Mesodermal cell (in vitro differentiated cells): Measurements from ENCODE around the gene SPINK5.

Experiments
- H3K27ac ChIP-seq: 2 replicates; pipeline ENCODE4 v1.7.0; 2013; ENCODE audit warnings: mild to moderate bottlenecking, low read depth, low read length, moderate library complexity; ENCODE audit not compliant: severe bottlenecking
- H3K36me3 ChIP-seq: 2 replicates; pipeline ENCODE4 v1.7.1; 2013; ENCODE audit warnings: mild to moderate bottlenecking, low read length, moderate library complexity; ENCODE audit not compliant: control insufficient read depth, insufficient read depth
- H3K4me1 ChIP-seq: one replicate; pipeline ENCODE4 v1.7.1; 2013; ENCODE audit warnings: mild to moderate bottlenecking, low read length; ENCODE audit not compliant: insufficient read depth, control insufficient read depth, poor library complexity, severe bottlenecking
- H3K4me3 ChIP-seq: 2 replicates; pipeline ENCODE4 v1.7.0; 2013; ENCODE audit warnings: low read length, control low read depth, mild to moderate bottlenecking; ENCODE audit not compliant: insufficient read depth, poor library complexity, severe bottlenecking; ENCODE audit errors: extremely low read depth
- H3K9me3 ChIP-seq: 2 replicates; pipeline ENCODE4 v1.7.1; 2013; ENCODE audit warnings: mild to moderate bottlenecking, low read length, moderate library complexity; ENCODE audit not compliant: control insufficient read depth
- WGBS, 2 experiments: methylation state at CpG; one replicate each; pipeline ENCODE4 v1.1.5; 2013; ENCODE audit warnings: missing lambda C conversion rate in 2 of 2; ENCODE audit not compliant: insufficient coverage in 2 of 2; 5-methylcytosine and 5-hydroxymethylcytosine counted together

Gene SPINK5

DNA sequence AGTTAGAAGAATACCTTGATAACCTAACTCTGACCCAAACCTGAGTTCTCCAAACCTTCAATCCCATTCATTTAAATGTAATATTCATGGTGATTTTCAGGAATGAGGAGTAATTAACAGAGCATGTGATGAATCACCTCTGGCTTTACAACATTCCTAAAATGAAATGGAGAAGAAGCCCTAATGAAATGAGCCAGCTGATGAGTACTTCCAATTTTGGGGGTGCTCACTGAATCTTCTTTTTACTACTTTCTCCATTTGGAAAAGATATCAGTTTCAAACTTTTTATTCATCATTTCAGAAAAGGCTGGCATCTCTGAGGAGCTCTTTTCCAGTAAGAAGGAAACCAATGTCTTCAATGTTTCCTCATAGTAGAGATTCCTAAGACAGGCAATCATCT is 2.9 kb upstream of the SPINK5 start:
- Histone ChIP-seq H3K36me3 (no peaks in the 10 kb centered on the region), H3K27ac (no peak overlapping the region), H3K4me1 (no peaks in the 10 kb centered on the region), H3K4me3 (no peak overlapping the region), H3K9me3 (peaks cover 5% of the 10 kb centered on the region)

GRCh38 chr5:148070621-148071020 is 6.8 kb downstream of the SPINK5 start:
- WGBS, 2 experiments = 100% methylated on average over 1 of the region's 1 CpG; no CpG with 5 or more reads in 1 of the 2 experiments

DNA sequence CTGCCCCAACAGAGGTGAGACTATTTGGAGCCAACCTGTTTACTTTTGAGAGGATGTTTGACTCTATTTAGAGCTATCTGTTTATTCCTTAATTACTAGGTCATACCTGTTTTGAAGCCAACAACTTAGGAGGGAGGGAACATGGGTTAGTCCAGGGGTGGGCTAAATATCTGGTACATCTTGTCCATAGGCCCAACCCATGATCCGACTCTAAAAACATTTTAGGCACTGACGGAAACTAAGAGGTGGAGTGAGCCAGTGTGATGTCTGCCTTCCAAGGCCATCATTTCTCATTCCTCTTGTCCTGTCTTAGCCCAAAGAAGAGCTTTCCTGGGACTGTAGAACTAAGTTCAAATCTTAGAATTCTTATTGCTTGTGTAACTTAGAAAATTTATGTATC is 8.4 kb downstream of the SPINK5 start:
- no peak overlapping the region for H3K27ac ChIP-seq
- no peaks in the 10 kb centered on the region for H3K36me3 ChIP-seq
- 100% methylated on average over 2 of the region's 2 CpGs; no CpG with 5 or more reads in 1 of the 2 experiments for WGBS, 2 experiments
- no peak overlapping the region for H3K4me3 ChIP-seq
- no peaks in the 10 kb centered on the region for H3K4me1 ChIP-seq
- no peaks in the 10 kb centered on the region for H3K9me3 ChIP-seq

More at GRCh38 chr5:148070621-148071020, 6.8 kb downstream of the SPINK5 start:
- Histone ChIP-seq H3K27ac (no peak overlapping the region), H3K4me1 (no peaks in the 10 kb centered on the region), H3K9me3 (no peaks in the 10 kb centered on the region), H3K36me3 (no peaks in the 10 kb centered on the region), H3K4me3 (no peak overlapping the region)

DNA sequence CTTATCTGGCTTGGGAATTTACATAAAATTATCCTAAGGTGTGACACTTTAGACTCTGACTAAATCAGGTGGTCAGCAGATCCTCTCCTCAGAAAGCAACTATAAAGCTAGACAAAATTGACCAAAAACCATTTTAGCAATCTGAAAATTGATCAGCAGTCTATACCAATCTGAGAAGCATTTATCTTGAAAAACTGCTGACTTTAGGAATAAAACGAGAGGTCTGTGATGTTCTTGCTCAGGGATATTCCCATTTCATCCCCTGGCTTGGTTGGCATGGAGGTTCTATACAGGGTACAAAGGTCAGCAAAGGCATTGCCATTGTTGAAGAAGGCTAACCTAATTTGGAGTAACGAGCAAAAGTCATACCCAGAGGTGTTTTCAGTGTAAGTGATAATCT is 11.7 kb downstream of the SPINK5 start:
- Histone ChIP-seq H3K4me1 (no peaks in the 10 kb centered on the region), H3K4me3 (no peak overlapping the region), H3K9me3 (no peaks in the 10 kb centered on the region), H3K36me3 (no peaks in the 10 kb centered on the region), H3K27ac (no peak overlapping the region)
- 91 to 94% methylated on average over 1 to 2 of the region's 2 CpGs for WGBS, 2 experiments

DNA sequence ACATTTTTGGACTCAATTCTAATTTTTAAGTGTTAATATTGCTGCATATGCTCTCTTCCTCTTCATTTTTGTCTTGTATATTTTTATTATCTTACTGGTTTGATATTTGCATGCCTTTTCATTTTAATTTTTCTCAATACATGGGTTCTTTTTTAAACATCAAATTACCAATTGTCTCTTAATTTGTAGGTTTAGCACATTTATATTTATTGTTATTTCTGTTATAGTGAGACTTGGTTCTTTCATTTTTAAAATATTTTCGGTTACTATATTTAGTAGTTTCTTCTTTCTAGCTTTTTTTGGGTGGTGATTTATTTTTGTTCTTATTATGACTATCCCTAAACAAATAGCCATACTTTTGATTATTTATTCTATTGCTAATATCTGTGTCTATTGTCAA is 19.4 kb downstream of the SPINK5 start:
- Histone ChIP-seq H3K36me3 (no peaks in the 10 kb centered on the region), H3K9me3 (no peaks in the 10 kb centered on the region), H3K27ac (no peak overlapping the region), H3K4me3 (no peak overlapping the region), H3K4me1 (no peaks in the 10 kb centered on the region)
- no CpG with 5 or more reads among the region's 1 CpG for WGBS, 2 experiments

DNA sequence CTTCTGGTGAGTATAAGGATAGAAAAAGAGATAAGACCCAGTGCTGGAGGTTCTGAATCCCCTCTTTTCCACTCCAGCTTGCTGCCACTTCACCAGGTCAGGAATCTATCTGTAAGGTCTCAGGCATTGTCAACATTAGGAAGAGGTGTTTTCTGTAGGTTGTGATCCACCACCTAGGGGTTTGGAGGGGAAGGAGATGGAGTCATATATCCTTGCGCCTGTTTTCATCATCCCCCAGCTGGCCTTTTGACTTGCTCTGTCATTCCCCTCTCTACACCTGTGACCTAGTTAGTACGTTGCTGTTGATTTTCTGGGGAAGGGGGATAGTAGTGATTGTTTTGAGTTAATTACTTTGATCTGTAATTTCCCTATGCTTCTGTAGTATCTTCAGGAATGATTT is 20.5 kb downstream of the SPINK5 start:
- no peak overlapping the region for H3K4me3 ChIP-seq
- no peaks in the 10 kb centered on the region for H3K9me3 ChIP-seq
- no CpG with 5 or more reads among the region's 2 CpGs for WGBS, 2 experiments
- H3K4me1 ChIP-seq = no peaks in the 10 kb centered on the region
- H3K27ac ChIP-seq = no peak overlapping the region
- no peaks in the 10 kb centered on the region for H3K36me3 ChIP-seq

DNA sequence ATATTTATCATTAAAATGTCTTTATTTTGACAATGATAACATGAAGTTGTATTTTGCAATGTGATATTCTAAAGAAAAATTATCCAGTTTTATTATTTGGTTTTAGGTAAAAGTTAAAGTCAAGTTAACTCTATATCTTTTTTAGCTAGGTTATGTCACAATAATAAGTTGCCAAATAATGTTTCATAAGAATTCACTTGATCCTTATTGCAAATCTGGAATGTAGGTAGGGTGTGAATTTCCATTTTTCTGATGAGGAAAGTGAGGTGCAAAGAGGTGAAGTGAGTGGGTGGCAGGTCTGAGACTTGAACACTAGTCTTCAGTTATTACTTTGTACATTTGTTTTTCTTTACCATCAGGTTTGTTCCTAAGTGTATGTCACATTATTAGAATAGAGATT is 21.5 kb downstream of the SPINK5 start:
- Histone ChIP-seq H3K4me3 (no peak overlapping the region), H3K27ac (no peak overlapping the region)

DNA sequence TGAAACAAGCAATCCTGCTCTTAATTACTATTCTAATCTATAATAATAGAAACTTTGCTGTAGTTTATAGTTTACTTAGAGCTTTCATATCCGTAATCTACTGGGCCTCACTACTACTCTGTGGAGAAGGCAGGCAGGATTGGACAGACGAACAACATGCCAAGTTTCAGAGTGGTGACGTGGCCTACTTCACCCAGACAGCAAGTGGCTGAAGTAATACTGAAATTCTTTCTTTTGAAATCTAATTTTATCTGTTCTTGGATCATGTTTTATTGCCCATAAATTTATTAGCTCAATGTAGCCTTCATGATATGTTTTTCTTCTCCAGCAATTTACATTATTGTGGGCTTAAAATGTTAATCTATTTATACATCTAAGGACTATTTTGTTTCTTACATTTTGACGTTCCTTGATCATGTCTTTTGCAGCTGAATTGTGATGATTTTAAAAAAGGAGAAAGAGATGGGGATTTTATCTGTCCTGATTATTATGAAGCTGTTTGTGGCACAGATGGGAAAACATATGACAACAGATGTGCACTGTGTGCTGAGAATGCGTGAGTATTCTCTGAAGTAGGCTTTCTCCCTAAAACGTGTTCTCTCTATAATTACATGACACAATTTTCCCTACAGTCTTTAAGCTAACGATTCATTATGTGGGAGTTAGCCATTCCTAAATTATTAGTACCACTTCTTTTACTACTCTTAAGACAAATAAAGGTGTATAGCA is 22.4 kb downstream of the SPINK5 start:
- Histone ChIP-seq H3K4me1 (peaks cover 8% of the 10 kb centered on the region), H3K27ac (no peak overlapping the region), H3K9me3 (no peaks in the 10 kb centered on the region), H3K36me3 (no peaks in the 10 kb centered on the region), H3K4me3 (no peak overlapping the region)
- WGBS, 2 experiments = 74 to 80% methylated on average over 1 to 4 of the region's 7 CpGs

More for the DNA sequence above, 21.5 kb downstream of the SPINK5 start:
- Histone ChIP-seq H3K36me3 (no peaks in the 10 kb centered on the region), H3K4me1 (peaks cover under 1% of the 10 kb centered on the region), H3K9me3 (no peaks in the 10 kb centered on the region)

DNA sequence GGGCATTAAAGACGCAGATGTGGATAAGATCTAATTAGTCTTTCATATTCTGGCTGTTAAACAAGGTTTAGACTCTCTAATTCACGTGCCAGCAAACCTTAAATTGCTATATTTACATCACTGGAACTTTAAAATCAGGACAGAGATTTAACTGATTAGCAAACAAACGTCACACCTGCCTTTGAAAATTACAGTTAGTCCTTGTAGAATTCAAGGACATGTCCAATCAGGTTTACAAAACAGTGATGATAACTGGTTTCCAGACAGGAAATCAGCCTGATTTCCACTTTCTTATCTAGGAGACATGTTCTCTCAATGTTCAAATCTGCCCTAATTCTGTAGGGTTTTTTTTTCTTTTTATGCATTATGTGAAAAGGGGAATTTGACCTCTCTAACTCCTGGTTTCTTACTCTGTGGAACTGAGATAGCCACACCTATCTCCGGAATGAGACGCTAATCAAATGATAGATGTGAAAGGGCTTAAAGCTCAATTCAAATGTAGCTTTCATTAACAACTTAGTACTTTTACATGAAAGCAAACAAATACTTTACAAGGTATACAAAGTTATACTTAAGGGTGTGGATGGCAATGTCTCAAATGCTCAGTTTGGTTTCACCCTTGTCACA is 26.5 kb downstream of the SPINK5 start:
- H3K27ac ChIP-seq = no peak overlapping the region
- 75 to 87% methylated on average over 1 to 3 of the region's 5 CpGs for WGBS, 2 experiments
- no peak overlapping the region for H3K4me3 ChIP-seq
- H3K9me3 ChIP-seq = no peaks in the 10 kb centered on the region
- peaks cover 10% of the 10 kb centered on the region for H3K4me1 ChIP-seq
- H3K36me3 ChIP-seq = no peaks in the 10 kb centered on the region

DNA sequence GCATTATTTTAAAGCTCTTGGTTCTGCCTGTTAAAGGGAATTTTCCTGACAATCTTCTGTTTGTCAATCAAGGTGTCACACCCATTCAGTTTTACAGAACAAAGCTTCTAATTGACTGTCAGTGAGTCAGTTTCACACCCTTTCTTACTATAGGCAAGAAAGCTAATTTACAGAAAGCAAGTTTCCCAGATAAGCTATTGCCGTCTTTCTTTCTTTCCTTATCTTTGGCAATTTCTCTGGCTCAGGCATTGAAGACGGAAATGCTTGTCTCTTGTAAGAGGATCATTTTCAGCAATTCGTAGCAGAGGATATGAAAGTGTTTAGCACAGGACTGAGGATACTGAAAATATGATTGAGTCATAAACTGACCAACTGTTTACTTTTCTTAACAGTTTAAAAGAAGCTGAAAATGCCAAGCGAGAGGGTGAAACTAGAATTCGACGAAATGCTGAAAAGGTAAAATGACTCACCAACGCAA is 27.0 kb downstream of the SPINK5 start:
- Histone ChIP-seq H3K36me3 (no peaks in the 10 kb centered on the region), H3K4me1 (peaks cover 10% of the 10 kb centered on the region), H3K27ac (no peak overlapping the region), H3K9me3 (no peaks in the 10 kb centered on the region), H3K4me3 (no peak overlapping the region)
- WGBS, 2 experiments = 64 to 82% methylated on average over 4 to 5 of the region's 7 CpGs
